HEK293T (cell line): Measurements from ENCODE around the gene CCDC157.
A peak's percentile ranks its signal among the peaks of the same experiment; 100 is the strongest.

Experiments
- CTCF ChIA-PET: fragments of 350-600 bp; formaldehyde crosslinking; extraction: SDS; loops from one replicate; lab custom pipeline; 2021; ENCODE audit warnings: antibody characterized with exemption, inconsistent platforms; lab: Yijun Ruan, JAX
- POLR2A ChIA-PET: fragments of 350-600 bp; formaldehyde crosslinking; extraction: SDS; loops from one replicate; lab custom pipeline; 2020; ENCODE audit warnings: antibody characterized with exemption, inconsistent platforms; lab: Yijun Ruan, JAX
- DNase-seq: peaks from one replicate; pipeline ENCODE4 v3.0.0; 2012; ENCODE audit warnings: mixed read lengths; ENCODE audit errors: extremely low spot score
- ARNT ChIP-seq: fragments of 450-650 bp; IDR thresholded peaks from 2 replicates; pipeline ENCODE4 v1.6.1; 2017; ENCODE audit warnings: mild to moderate bottlenecking
- BHLHE40 ChIP-seq: fragments of 450-650 bp; IDR thresholded peaks from 2 replicates; pipeline ENCODE4 v1.6.1; 2016; ENCODE audit warnings: mild to moderate bottlenecking, moderate library complexity, borderline replicate concordance
- ELF4 ChIP-seq: fragments of 450-650 bp; IDR thresholded peaks from 2 replicates; pipeline ENCODE4 v1.6.1; 2017; ENCODE audit warnings: antibody characterized with exemption
- FOXA1 ChIP-seq: fragments of 450-650 bp; IDR thresholded peaks from 2 replicates; pipeline ENCODE4 v1.6.1; 2016; ENCODE audit warnings: mild to moderate bottlenecking
- FOXK2 ChIP-seq: fragments of 450-650 bp; IDR thresholded peaks from 2 replicates; pipeline ENCODE4 v1.6.1; 2016; ENCODE audit warnings: mild to moderate bottlenecking
- FOXM1 ChIP-seq: fragments of 450-650 bp; IDR thresholded peaks from 2 replicates; pipeline ENCODE4 v1.6.1; 2017; ENCODE audit warnings: mild to moderate bottlenecking, borderline replicate concordance
- HDGF ChIP-seq: fragments of 450-650 bp; IDR thresholded peaks from 2 replicates; pipeline ENCODE4 v1.6.1; 2017; ENCODE audit warnings: antibody characterized with exemption, borderline replicate concordance
- L3MBTL2 ChIP-seq: fragments of 450-650 bp; conservative IDR thresholded peaks from 2 replicates; pipeline ENCODE4 v1.6.1; 2016; ENCODE audit warnings: mild to moderate bottlenecking
- LEF1 ChIP-seq: fragments of 450-650 bp; IDR thresholded peaks from 2 replicates; pipeline ENCODE4 v1.6.1; 2017; ENCODE audit warnings: mild to moderate bottlenecking, borderline replicate concordance
- NFRKB ChIP-seq: fragments of 450-650 bp; IDR thresholded peaks from 2 replicates; pipeline ENCODE4 v1.6.1; 2016; ENCODE audit warnings: mild to moderate bottlenecking, moderate library complexity
- PKNOX1 ChIP-seq: fragments of 450-650 bp; IDR thresholded peaks from 2 replicates; pipeline ENCODE4 v1.6.1; 2016
- SP1 ChIP-seq: fragments of 450-650 bp; IDR thresholded peaks from 2 replicates; pipeline ENCODE4 v1.6.1; 2017
- SUZ12 ChIP-seq: fragments of 450-650 bp; IDR thresholded peaks from 2 replicates; pipeline ENCODE4 v1.6.1; 2016; ENCODE audit warnings: mild to moderate bottlenecking
- TARDBP ChIP-seq: fragments of 450-650 bp; IDR thresholded peaks from 2 replicates; pipeline ENCODE4 v1.6.1; 2016
- ZNF384 ChIP-seq: fragments of 450-650 bp; IDR thresholded peaks from 2 replicates; pipeline ENCODE4 v1.6.1; 2016

CCDC157 gene

GRCh38 chr22:30386960-30387827, 30.4 kb downstream of the CCDC157 start, which contains the start of gene RNF215:
Gene RNF215 (minus strand): TSS chr22:30387411. CDS start chr22:30387313, 98 bp downstream.
- peak; percentile 99 for DNase-seq
- ChIA-PET CTCF (interaction anchor here (0.6 to 3.5 kb wide), 9 partner anchors 8 to 99 kb away, joined by 3 to 24 read pairs (median 4); partner anchors contain the start of genes CASTOR1, CCDC157, SEC14L2 and SF3A1), POLR2A (interaction anchor here (0.6 to 1.0 kb wide), 14 partner anchors 12 to 126 kb away, joined by 3 to 8 read pairs (median 4); partner anchors contain the start of genes CCDC157, SF3A1 and TBC1D10A)
- TF ChIP-seq NFRKB (no peak), ARNT (peak; percentile 73), ZNF384 (no peak), FOXM1 (0 out of 2 replicates have a peak, but pooled peaks have one; percentile 32), FOXA1 (no peak), FOXK2 (no peak), L3MBTL2 (no peak), ELF4 (no peak)

GRCh38 chr22:30390974-30391691, 34.3 kb downstream of the CCDC157 start:
- CTCF ChIA-PET: no interaction called here
- peak; percentile 55 for DNase-seq
- TF ChIP-seq SUZ12 (no peak), FOXM1 (peak; percentile 49; the same call in 1 of the 2 replicates)
- POLR2A ChIA-PET: interaction anchor here (1.4 to 2.3 kb wide), 2 partner anchors 31 to 33 kb away, joined by 3 to 8 read pairs; no protein-coding TSS in a partner anchor

- TF ChIP-seq LEF1: no peak
- TF ChIP-seq NFRKB: no peak
- TF ChIP-seq PKNOX1: no peak
- TF ChIP-seq FOXK2: no peak
- TF ChIP-seq ARNT: no peak
- TF ChIP-seq SP1: no peak
- TF ChIP-seq FOXA1: no peak
- TF ChIP-seq SUZ12: no peak
- no peak for TF ChIP-seq TARDBP
- TF ChIP-seq ZNF384: no peak
- no peak for TF ChIP-seq HDGF
- CTCF ChIA-PET: interaction anchor here (1.0 to 1.1 kb wide), 2 partner anchors 31 to 105 kb away, joined by 3 read pairs; no protein-coding TSS in a partner anchor
- POLR2A ChIA-PET: interaction anchor here (0.6 to 1.2 kb wide), 2 partner anchors 36 to 104 kb away, joined by 3 to 5 read pairs; partner anchors contain the start of genes CCDC157 and SF3A1
- DNase-seq: no peak
Observed at GRCh38 chr22:30392661-30393321, 36.0 kb downstream of the CCDC157 start.

- DNase-seq: no peak
- TF ChIP-seq BHLHE40 (no peak), SP1 (no peak), ELF4 (no peak)
- CTCF ChIA-PET: interaction anchor here (1.1 kb wide), 1 partner anchor 105 kb away, joined by 3 read pairs; no protein-coding TSS in a partner anchor
- POLR2A ChIA-PET: interaction anchor here (0.6 to 7.9 kb wide), 2 partner anchors 24 to 31 kb away, joined by 3 to 85 read pairs; partner anchors contain the start of gene MTFP1
Observed at GRCh38 chr22:30393322-30393680, 36.5 kb downstream of the CCDC157 start.

- DNase-seq: no peak
- POLR2A ChIA-PET: interaction anchor here (0.6 to 7.9 kb wide), 2 partner anchors 23 to 30 kb away, joined by 3 to 85 read pairs; partner anchors contain the start of gene MTFP1
- TF ChIP-seq ZNF384: no peak
- no peak for TF ChIP-seq FOXA1
- no peak for TF ChIP-seq SUZ12
- no peak for TF ChIP-seq L3MBTL2
- no peak for TF ChIP-seq SP1
- TF ChIP-seq BHLHE40: no peak
- TF ChIP-seq FOXM1: no peak
- CTCF ChIA-PET: interaction anchor here (1.1 kb wide), 1 partner anchor 106 kb away, joined by 3 read pairs; no protein-coding TSS in a partner anchor
Observed at GRCh38 chr22:30393885-30394284, 37.1 kb downstream of the CCDC157 start.

- TF ChIP-seq L3MBTL2: 0 out of 2 replicates have a peak, but pooled peaks have one; percentile 43
- TF ChIP-seq LEF1: no peak
- DNase-seq: peak; percentile 74
- ChIA-PET POLR2A (interaction anchor here (0.8 to 7.9 kb wide), 9 partner anchors 9 to 109 kb away, joined by 3 to 85 read pairs (median 6); partner anchors contain the start of genes CASTOR1, CCDC157, MTFP1 and SF3A1), CTCF (interaction anchor here (0.8 to 2.7 kb wide), 5 partner anchors 9 to 134 kb away, joined by 4 to 15 read pairs (median 7); partner anchors contain the start of gene RNF215)
Observed at GRCh38 chr22:30396871-30397655, 40.3 kb downstream of the CCDC157 start, which contains the start of gene SEC14L2. Gene SEC14L2 (plus strand): TSS chr22:30397018. CDS start chr22:30397117, 99 bp downstream.
